C4-2B (cell line): ENCODE measurements around the gene ROBO3.

Source experiments
- ZFX ChIP-seq: fragments of 450-650 bp; IDR thresholded peaks from 2 replicates; pipeline ENCODE4 v1.6.1; 2017
- TF ChIP-seq, protein P1 (sequence below): fragments of 450-650 bp; conservative IDR thresholded peaks from 2 replicates; pipeline ENCODE4 v1.5.1; 2017; ENCODE audit warnings: mild to moderate bottlenecking

DNA sequence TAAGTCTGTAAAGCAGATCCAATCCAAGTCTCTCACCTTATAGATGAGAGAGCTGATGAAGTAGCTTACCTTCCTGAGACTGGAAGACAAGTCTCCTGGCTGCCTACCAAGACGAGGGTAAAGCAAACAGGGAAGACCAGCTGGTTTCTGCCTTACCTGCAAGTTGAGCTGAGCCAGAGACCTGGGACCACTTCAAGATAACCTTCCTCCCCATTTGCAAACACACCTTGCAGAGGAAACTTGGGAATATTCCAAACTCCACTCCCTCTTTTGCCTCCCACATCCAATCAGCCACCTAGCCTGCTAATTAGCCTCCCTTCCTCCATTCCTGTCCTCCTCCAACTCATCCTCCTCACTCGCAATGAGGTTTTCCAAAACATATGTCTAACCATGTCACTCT is 23.4 kb upstream of the ROBO3 start:
- TF ChIP-seq, protein P1, sequence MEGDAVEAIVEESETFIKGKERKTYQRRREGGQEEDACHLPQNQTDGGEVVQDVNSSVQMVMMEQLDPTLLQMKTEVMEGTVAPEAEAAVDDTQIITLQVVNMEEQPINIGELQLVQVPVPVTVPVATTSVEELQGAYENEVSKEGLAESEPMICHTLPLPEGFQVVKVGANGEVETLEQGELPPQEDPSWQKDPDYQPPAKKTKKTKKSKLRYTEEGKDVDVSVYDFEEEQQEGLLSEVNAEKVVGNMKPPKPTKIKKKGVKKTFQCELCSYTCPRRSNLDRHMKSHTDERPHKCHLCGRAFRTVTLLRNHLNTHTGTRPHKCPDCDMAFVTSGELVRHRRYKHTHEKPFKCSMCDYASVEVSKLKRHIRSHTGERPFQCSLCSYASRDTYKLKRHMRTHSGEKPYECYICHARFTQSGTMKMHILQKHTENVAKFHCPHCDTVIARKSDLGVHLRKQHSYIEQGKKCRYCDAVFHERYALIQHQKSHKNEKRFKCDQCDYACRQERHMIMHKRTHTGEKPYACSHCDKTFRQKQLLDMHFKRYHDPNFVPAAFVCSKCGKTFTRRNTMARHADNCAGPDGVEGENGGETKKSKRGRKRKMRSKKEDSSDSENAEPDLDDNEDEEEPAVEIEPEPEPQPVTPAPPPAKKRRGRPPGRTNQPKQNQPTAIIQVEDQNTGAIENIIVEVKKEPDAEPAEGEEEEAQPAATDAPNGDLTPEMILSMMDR, result no peak
- TF ChIP-seq ZFX, result no peak
